Pancreas (tissue), 10 donors: ENCODE data around the gene MIEN1. TPM values are rescaled to one million over a fixed set of nuclear protein-coding genes. Genes with fewer than 3 reads are reported as not detected.

Experiments
- ATAC-seq, 4 donors: fragments of 200-7000 bp; cut with Tn5 transposase; one replicate each; pipeline versions ENCODE4 v1.8.0 to v1.9.1; 2020; ENCODE audit warnings: mild to moderate bottlenecking in 4 of 4, moderate library complexity in 4 of 4
- DNase-seq, 6 donors: peaks; one replicate each; pipeline ENCODE4 v3.0.0-alpha.2; 2020
- FAIRE-seq: peaks from 2 replicates; lab custom pipeline; 2012; peaks lifted over from hg19 to GRCh38; lab: Jason Lieb, UNC
- H3K27ac ChIP-seq, 4 donors: fragments of 200-600 bp; sonication (generic); 1 replicate in 3 of 4; 2 replicates in 1 of 4; pipeline versions ENCODE4 v1.5.0 to v1.8.0; 2020
- H3K27me3 ChIP-seq, 4 donors: fragments of 200-600 bp; one replicate each; pipeline ENCODE4 v1.8.0; 2021
- H3K36me3 ChIP-seq, 3 donors: fragments of 200-600 bp; sonication (generic) in 1 of 3; one replicate each; pipeline versions ENCODE4 v1.5.0 to v1.8.0; 2020 to 2021
- H3K4me1 ChIP-seq, 3 donors: fragments of 200-600 bp; one replicate each; pipeline ENCODE4 v1.8.0; 2021
- H3K4me3 ChIP-seq, 4 donors: fragments of 200-600 bp; sonication (generic) in 2 of 4; one replicate each; pipeline versions ENCODE4 v1.5.0 to v1.8.0; 2020 to 2021
- H3K9me3 ChIP-seq, 4 donors: fragments of 200-600 bp; one replicate each; pipeline ENCODE4 v1.8.0; 2021
- CTCF ChIP-seq, 4 donors: fragments of 200-600 bp; sonication (generic) in 3 of 4; IDR thresholded peaks; one replicate each; pipeline versions ENCODE4 v1.5.0 to v1.8.0; 2021; ENCODE audit warnings: antibody characterized with exemption in 4 of 4
- WGBS, 2 donors: extraction: QIAGEN DNeasy Blood & Tissue Kit; methylation state at CpG; one replicate each; pipeline ENCODE4 v1.1.7; 2013; 5-methylcytosine and 5-hydroxymethylcytosine counted together
- intact Hi-C, 3 donors: fragments of 100-400 bp; cut with DNase I; formaldehyde crosslinking; loops; one replicate each; pipeline versions ENCODE4 v1.11.1 to v1.14.2; 2022
- polyA plus RNA-seq, 2 donors: library from polyadenylated mRNA; stranded (reverse); fragments of 200-250 nt; gene quantifications; one replicate each; pipeline ENCODE4 v1.2.3, GENCODE V29; 2013
- total RNA-seq, 6 donors: library from RNA; stranded (reverse); fragmentation: NEBNext Ultra II Directional in 4 of 6; extraction: Animal tissue kit (Norgen Biotek cat#: 25700) in 4 of 6; gene quantifications; one replicate each; pipeline versions ENCODE4 v1.2.1 to v1.2.4, GENCODE V29; 2021 to 2023
- donor health status: healthy with polysubstance abuse.
- donor health status: DM: no; HTN: no; CAD: no; lungs with moderate emphysema.
- donor health status: DM: no; HTN: no; CAD: no.
- donor health status: control.
- donor health status: control.
- donor health status: Bipolar disorder and iron deficiency.
- donor health status: DM: yes; HTN: yes; CAD: no.
- donor health status: DM: no; HTN: no; CAD: no.
- donor health status: DM: no; HTN: no; CAD: no.
- donor health status: DM: yes; HTN: yes; CAD: no.

The MIEN1 gene
- total and polyA plus RNA-seq, 8 donors, result 17.0 to 75.2 (median 25.3) TPM

DNA sequence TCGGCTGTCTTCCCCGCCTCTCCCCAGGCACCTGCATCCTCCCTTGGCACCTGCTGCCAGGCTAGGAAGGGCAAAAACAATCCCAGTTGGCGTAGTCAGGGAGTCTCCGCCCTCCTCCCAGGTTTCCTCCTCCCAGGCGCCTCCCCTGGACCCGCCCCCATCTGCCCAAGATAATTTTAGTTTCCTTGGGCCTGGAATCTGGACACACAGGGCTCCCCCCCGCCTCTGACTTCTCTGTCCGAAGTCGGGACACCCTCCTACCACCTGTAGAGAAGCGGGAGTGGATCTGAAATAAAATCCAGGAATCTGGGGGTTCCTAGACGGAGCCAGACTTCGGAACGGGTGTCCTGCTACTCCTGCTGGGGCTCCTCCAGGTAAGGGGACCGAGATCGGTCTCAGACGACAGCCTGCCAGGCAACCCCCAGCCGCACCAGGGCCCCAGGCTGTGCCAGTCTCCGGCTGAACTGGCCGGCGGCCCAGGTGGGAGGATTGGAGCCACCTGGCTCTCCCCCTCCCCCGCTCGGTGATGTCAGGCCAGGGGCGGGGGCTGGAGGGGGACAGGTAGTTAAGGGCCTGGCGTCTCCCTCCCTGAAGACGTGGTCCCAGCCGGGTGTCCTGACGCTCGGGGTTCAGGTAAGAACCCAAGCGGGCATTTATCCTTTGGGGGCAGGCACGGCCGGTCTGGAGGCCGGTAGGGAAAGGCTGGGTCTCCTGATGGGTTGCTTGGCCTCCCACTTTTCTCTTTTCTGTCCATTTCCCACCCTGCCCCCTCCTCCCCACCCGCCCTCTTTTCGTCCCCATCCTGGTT, 7.6 kb upstream of the MIEN1 start, which contains the start of gene GRB7:
TSS of gene GRB7 (plus strand) at position 179 of the 808 bp plus-strand sequence. CDS start 4,364 bp downstream, outside the sequence.
- H3K36me3 ChIP-seq, result peaks cover 0 to 8% (median 4%) of the 10 kb centered on the region in 3 donors
- no peaks in the 10 kb centered on the region for H3K9me3 ChIP-seq
- peak within 1 kb of the TSS; percentile 78 to 97 (median 94) for H3K27ac ChIP-seq
- H3K4me1 ChIP-seq, result peaks cover 10 to 20% (median 16%) of the 10 kb centered on the region in 3 donors
- FAIRE-seq (no peak), ATAC-seq (peak; percentile 71 to 82 (median 75)), DNase-seq (peak; percentile 91 to 97 (median 93))
- no peaks in the 10 kb centered on the region for H3K27me3 ChIP-seq
- peak within 1 kb of the TSS; percentile 57 to 79 (median 63) for H3K4me3 ChIP-seq
- WGBS, 2 donors, result 2 to 3% methylated on average over 32 to 34 of the region's 34 CpGs
- no peak for TF ChIP-seq CTCF (IDR thresholded peaks at IDR 0.05)
- intact Hi-C loops, result no loop called here

DNA sequence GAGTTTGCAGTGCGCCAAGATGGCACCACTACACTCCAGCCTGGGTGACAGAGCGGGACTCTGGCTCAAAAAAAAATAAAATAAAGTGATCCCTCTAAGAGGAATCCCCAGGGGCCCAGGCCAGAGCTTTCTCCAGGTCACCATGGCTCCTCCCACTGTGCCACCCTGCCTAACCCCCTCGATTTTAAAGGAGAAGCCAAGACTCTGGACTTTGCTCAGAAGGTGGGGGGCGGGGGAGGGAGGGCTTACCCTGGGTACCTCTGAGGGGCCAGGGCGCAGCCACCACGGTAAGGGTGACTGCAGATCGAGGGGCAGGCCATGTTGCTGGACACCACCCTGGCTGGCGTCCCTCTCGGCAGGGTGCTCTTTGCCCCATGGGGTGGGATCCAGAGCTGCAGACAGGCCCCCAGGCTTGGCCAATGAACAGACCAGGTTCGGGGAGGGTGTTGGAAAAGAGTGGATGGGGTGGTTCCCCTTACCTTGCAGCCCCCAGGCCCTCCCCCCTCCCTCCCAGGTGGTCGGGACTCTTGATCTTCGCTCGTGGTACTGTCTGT, 7.0 kb upstream of the MIEN1 start:
- 11 to 15% methylated on average over 13 of the region's 13 CpGs for WGBS, 2 donors
- intact Hi-C loops, result no loop called here
- DNase-seq, result peak in 4 of 6 donors; percentile 64 to 82 (median 72)
- Histone ChIP-seq H3K36me3 (peaks cover 0 to 1% (median 0%) of the 10 kb centered on the region in 3 donors), H3K9me3 (no peaks in the 10 kb centered on the region), H3K4me3 (peak overlapping the region; percentile 57 to 79 (median 63)), H3K27ac (peak overlapping the region; percentile 78 to 97 (median 94)), H3K27me3 (no peaks in the 10 kb centered on the region), H3K4me1 (peaks cover 10 to 20% (median 16%) of the 10 kb centered on the region in 3 donors)
- ATAC-seq, result peak; percentile 2 to 35 (median 27)
- no peak for FAIRE-seq
- TF ChIP-seq CTCF (IDR thresholded peaks at IDR 0.05), result no peak

- peak overlapping the region in 2 of 4 donors; percentile 65 to 79 for H3K4me3 ChIP-seq
- H3K4me1 ChIP-seq, result peaks cover 10 to 20% (median 16%) of the 10 kb centered on the region in 3 donors
- H3K36me3 ChIP-seq, result no peaks in the 10 kb centered on the region
- H3K9me3 ChIP-seq, result no peaks in the 10 kb centered on the region
- DNase-seq (peak in 4 of 6 donors; percentile 8 to 28 (median 18)), FAIRE-seq (no peak), ATAC-seq (no peak)
- intact Hi-C loops, result no loop called here
- TF ChIP-seq CTCF (IDR thresholded peaks at IDR 0.05), result no peak
- 39 to 41% methylated on average over 10 of the region's 10 CpGs for WGBS, 2 donors
- peak overlapping the region; percentile 78 to 97 (median 94) for H3K27ac ChIP-seq
- H3K27me3 ChIP-seq, result no peaks in the 10 kb centered on the region
These were observed 6.2 kb upstream of the MIEN1 start for GRCh38 chr17:39736319-39737165.

DNA sequence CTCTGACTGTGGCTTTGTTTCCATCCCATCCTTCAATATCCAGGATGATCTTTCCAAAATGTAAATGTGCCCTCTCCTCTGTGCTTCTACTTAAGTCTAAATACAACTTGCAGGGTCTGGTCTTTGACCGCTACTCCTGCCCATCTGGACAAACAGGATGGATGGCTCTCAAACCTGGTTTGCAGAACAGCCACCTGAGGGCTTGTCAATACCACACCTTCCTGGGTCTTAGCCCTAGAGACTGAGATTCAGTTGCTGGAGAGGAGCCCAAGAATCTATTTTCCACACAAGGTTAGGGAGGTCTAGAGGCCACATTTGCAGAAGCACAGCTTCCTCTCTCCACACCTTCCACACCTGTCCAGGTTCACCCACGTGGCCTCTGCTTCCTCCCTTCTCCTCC, 5.5 kb upstream of the MIEN1 start:
- no peaks in the 10 kb centered on the region for H3K9me3 ChIP-seq
- DNase-seq (peak in 1 of 6 donors; percentile 15), FAIRE-seq (no peak), ATAC-seq (no peak)
- no peak overlapping the region for H3K4me3 ChIP-seq
- intact Hi-C loops, result no loop called here
- H3K27me3 ChIP-seq, result no peaks in the 10 kb centered on the region
- 75 to 76% methylated on average over 2 of the region's 2 CpGs for WGBS, 2 donors
- H3K4me1 ChIP-seq, result peaks cover 9 to 14% (median 10%) of the 10 kb centered on the region in 3 donors
- no peak for TF ChIP-seq CTCF (IDR thresholded peaks at IDR 0.05)
- no peak overlapping the region for H3K27ac ChIP-seq
- no peaks in the 10 kb centered on the region for H3K36me3 ChIP-seq
